Left colon (tissue), 2 donors: Measurements from ENCODE around the gene HCN1. TPM values are rescaled to one million over a fixed set of nuclear protein-coding genes. Genes with fewer than 3 reads are reported as not detected.
"Not testable (repeated sequence)": the region's sequence is repeated elsewhere in the genome, so short reads cannot be mapped to it uniquely, and the experiment has no call there.

Experiments used
- ATAC-seq: fragments of 200-7000 bp; cut with Tn5 transposase; one replicate; pipeline ENCODE4 v1.9.1; 2020; ENCODE audit warnings: mild to moderate bottlenecking, moderate library complexity
- DNase-seq, 2 donors: peaks; one replicate each; pipeline ENCODE4 v3.0.0-alpha.2; 2020
- intact Hi-C, 2 donors: fragments of 100-400 bp; cut with DNase I in 1 of 2; cut with micrococcal nuclease in 1 of 2; formaldehyde crosslinking; loops; one replicate each; pipeline versions ENCODE4 v1.11.2 to v1.14.0; 2022; cut with DNase I, micrococcal nuclease
- total RNA-seq, 2 donors: library from RNA; stranded (reverse); fragmentation: NEBNext Ultra II Directional; extraction: Animal tissue kit (Norgen Biotek cat#: 25700); gene quantifications; one replicate each; pipeline ENCODE4 v1.2.1, GENCODE V29; 2021
- donor health status: DM: no; HTN: no; CAD: no.
- donor health status: DM: yes; HTN: yes; CAD: no.

Gene HCN1
- total RNA-seq, 2 donors from 2014 or later, result 0.06 TPM

DNA sequence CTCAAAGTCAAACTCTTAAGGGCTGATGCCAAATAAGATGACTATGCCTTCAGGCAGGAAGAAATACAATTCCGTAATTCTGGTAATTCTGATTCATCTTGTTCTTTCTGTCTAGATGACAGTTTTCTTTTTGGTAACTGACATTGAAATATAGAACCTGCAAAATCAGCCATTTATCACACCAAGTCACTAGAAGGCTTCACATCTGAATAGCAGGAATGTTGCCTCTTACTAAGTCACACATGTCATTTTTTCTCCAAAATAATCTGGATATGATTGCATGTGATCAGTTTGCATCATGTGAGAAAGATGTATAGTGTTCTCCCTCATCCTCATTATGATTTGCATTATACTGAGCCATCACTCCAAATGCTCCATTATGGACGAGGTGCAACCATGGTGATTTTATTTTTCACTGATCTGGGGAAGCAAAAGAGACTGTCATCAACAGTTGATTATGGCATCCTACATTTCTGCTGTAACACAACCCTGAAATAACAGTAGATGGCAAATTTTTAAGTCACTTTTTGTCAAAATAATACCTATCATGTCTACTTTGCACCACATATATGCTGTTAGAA is 69.0 kb downstream of the HCN1 start:
- DNase-seq (no peak), ATAC-seq (no peak)
- intact Hi-C loops, result no loop called here

DNA sequence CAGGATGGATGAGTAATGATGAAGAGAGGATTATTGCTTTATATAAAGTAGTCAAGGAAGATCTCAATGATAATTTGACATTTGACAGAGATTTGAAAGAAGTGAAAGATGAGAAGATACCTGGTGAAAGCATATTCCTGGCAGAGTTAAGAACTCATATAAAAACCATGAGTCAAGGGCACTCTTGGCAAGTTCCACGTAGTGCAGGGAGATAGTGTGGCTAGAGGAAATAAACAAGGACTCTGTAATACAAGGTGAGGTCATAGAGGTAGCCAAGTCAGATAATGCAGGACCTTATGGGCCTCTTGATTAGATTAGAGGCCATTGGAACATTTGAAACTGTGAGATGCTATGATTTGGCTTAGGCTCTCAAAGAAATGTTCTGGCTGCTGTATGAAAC is 72.3 kb downstream of the HCN1 start:
- no peak for DNase-seq
- ATAC-seq, result no peak
- intact Hi-C loops, result no loop called here

DNA sequence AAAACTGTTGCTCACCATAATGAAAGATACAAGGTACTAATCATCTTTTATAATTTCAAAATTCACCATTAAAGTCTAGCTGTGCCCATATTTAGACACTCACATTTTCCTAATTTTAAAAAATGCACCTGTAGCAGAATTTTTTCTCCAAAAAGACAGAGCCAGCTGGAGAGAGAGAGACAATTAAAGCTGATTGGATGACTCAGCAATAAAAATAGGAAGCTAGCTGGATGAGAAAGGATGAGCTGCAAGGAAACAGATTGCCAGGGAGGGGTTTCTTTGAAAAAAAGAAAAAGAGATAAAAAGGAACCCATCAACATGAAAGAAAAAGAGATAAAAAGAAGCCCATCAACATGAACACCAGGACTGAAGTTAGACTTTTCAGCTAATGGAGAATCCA is 73.8 kb downstream of the HCN1 start:
- ATAC-seq (no peak), DNase-seq (no peak)
- intact Hi-C loops, result no loop called here

DNA sequence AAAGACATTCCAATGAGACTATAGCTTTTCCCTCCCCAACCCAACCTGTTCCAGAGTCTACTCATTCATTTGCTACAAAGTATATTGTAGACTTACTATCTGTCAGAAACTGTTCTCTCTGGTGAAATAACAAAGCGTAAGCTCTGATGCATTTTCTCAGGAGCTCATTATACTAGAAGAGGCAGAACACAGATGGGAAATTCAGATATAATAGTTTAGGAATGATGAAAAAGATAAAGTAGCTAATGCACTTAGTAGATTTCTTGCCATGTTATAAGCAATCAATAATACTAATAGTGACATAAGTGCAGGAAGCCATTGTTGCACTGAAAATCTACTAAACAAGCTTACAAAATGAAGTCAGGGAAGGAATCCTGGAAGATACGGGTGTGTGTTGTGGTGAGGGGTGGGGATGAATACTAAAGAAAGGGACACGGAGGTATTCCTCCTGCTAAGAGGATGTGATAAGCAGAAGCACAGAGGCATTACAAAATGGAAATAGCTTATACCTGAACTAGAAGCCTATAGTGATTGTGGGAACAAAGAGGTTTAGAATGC is 78.2 kb downstream of the HCN1 start:
- DNase-seq, result no peak
- intact Hi-C loops, result no loop called here
- no peak for ATAC-seq

DNA sequence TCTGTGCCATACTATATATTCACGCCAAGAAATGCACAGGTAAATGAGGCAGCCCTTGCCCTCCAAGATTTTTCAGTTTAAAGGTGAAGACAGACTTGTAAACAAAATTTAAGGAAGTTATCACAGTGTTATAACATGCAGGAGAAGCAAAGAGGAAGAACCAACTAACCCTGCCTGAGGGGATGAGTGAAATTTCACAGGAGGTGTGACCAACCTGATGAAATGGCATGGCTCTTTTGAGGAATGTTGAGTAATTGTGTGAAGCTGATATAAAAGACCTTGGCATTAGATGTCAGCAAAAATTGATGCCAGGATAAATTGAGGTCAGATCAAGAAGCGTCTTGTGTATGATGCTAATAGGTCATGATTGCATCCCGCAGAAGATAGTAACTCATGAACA is 86.5 kb downstream of the HCN1 start:
- DNase-seq (no peak), ATAC-seq (no peak)
- intact Hi-C loops, result no loop called here

DNA sequence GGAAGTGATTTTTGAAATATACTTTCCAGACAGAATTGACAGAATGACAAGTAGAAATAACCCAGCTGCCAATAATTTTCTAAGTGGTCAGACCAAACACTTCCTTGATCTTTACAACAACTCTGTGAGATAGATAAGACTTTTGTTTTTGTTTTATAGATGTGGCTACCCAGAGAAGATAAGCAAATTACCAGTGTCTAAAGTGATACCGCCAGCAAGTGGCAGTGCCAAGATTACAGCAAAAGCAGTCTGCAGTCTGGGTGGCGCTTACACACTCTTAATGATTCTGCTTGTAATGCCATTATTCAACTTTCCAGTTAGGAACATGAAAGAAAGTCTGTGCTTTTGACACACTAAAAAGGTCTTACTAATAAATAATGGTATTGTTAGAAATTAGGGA is 92.1 kb downstream of the HCN1 start:
- DNase-seq, result peak in 1 of 2 donors; percentile 6
- peak; percentile 87 for ATAC-seq
- intact Hi-C loops, result no loop called here

DNA sequence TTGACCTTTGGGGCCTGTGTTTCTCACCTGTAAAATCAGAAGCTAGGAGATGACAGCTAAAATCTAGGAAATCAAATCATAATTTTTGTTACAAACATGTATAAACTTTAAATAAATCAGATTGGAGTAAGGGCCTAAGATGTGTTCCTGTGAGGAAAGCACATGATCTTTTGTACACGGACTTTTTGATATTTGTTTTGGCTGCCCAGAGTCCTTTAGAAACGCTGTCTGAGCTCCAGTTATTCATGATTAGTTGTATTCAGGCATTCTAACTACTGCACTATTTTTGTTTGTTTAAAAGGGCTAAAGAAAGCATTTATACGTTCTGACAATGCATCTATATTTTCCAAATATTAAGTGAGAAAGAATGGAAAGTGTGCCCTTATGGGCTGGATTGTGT is 94.8 kb downstream of the HCN1 start:
- intact Hi-C loops, result no loop called here
- ATAC-seq (no peak), DNase-seq (no peak)

DNA sequence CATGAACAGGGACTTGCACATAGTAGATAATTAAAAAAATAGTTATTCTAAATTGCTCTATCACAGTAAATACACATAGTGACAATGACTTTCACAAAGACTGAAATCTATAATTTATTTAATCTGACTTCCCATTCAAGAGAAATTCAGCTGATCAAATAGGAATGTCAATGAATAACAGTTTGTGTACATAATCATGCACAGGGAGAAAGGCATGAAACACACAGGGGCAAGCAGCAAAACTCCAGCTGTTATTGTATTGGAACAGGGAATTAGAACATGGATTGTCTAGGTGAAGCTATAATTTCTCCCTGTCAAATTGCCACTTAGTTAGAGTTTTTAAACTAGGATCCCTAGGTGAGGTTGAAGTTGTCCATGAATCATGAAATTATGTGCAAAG is 99.9 kb downstream of the HCN1 start:
- intact Hi-C loops, result no loop called here
- DNase-seq (no peak), ATAC-seq (peak; percentile 37)

DNA sequence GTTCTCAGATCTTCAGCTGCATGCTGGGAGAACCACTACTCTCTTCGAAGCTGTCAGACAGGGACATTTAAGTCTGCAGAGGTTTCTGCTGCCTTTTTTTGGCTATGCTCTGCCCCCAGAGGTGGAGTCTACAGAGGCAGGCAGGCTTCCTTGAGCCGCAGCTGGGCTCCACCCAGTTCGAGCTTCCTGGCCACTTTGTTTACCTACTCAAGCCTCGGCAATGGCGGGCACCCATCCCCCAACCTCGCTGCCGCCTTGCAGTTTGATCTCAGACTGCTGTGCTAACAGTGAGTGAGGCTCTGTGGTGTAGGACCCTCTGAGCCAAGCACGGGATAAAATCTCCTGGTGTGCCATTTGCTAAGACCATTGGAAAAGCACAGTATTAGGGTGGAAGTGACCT is 110.2 kb downstream of the HCN1 start:
- intact Hi-C loops, ATAC-seq, DNase-seq: not testable (repeated sequence)

DNA sequence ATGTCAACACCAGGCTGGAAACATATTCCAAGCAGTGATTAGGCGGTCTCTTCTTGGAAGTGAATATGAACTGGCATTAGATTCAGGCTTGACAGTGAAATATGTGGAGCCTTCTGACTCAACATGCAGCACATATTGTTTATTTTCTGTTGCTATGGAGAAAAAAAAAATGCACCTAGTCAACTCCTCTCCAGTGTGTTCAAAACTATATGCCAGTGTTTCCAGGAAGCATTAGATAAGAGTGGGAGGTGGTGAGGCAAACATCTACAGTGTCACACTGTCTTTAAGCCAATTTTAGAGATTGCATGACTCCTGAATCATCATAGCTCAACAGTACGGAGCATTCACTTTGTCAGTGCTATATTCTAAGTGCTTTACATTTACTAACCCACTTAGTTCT is 117.9 kb downstream of the HCN1 start:
- ATAC-seq (no peak), DNase-seq (no peak)
- intact Hi-C loops, result no loop called here

DNA sequence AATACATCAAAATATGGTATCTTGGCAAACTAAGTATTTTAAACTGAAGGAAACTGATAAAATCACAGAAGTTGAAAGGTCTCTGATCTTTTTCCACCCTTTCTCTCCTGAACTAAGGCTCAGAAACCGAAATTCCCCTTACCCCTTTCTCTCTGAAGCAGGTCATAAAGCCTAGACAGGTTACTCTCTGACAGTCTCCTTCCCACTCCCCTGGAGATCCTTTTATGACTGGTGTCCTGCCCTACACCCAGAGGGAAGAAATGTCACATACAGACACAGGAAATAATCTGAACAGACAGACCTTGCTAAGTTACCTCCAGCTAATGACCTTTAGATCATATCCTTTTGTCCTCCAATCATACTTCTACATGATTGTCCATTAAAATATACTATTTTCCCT is 127.4 kb downstream of the HCN1 start:
- ATAC-seq (no peak), DNase-seq (no peak)
- intact Hi-C loops, result no loop called here

DNA sequence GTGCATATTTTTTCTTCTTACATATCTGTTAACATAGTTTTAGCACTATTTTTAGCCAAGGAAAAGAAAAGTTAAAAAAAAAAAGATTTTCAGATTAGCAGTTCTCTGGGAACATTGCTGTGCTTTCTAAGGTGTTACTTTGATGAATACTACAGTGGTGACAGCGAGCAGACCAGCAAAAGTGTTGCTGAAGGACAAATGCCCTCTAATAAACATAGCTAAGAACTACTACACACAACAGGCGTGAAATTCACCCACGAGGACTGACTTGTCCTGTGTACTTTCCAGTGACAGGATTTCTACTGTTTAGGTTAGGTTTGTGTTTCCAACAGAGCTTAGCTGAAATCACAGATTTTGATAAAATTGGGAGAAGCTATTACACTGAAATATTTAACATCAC is 153.8 kb downstream of the HCN1 start:
- ATAC-seq (no peak), DNase-seq (no peak)
- intact Hi-C loops, result no loop called here

DNA sequence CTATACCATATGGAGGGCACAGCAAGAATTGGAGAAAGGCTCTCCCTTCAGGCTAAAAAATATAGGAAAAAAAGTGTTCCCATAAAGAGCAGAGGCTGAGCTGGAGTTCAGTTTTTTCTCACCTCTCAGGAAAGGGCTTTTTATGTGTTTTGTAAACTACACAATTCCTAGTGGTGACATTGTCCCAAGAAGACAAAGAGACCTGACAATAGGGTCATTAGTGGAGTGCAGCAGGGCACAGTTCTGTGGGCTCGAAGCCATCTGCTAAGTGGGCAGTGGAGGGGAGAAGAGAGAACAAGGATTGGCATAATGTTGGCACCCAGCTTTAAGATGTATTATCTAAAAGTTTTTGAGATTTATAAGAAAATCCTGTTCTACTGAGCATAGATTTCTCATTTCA is 162.5 kb downstream of the HCN1 start:
- intact Hi-C loops, result no loop called here
- DNase-seq (no peak), ATAC-seq (no peak)

DNA sequence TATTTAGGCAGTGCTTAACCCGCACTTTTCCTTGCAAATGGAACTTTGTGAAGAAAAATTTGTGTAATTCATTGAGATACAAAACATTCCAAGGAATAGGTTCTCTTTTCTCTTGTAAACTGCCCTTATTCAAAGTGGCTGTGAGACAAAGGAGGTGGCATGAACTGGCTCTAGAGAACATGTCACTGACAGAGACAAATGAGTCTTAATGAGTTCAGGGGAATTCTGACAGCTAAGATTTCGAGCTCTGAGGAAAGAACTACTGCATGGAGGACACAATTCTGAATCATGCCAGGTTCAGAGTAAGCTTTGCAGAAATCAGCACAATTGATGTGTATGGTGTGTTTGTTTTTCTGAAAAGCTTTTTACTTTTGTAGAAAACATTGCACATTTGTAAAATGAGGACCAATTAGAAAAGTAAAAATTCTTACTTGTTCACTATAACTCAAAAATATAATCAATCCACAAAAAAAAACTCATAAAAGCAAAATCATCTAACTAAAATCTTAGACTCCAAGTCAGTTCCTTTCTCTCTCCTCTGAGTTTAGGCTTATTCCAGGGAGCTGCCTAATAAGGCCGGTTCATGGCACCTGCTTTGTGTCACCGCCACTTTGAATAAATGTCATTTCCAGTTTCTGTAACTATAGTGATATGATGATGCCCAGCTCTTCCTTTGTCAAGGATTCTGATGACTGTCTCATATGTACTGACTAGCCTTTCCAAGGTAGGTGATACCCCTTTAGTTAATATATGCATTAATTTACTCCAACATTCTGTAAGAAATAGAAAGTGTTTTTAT is 163.2 kb downstream of the HCN1 start:
- intact Hi-C loops, result no loop called here
- DNase-seq, result no peak
- no peak for ATAC-seq

DNA sequence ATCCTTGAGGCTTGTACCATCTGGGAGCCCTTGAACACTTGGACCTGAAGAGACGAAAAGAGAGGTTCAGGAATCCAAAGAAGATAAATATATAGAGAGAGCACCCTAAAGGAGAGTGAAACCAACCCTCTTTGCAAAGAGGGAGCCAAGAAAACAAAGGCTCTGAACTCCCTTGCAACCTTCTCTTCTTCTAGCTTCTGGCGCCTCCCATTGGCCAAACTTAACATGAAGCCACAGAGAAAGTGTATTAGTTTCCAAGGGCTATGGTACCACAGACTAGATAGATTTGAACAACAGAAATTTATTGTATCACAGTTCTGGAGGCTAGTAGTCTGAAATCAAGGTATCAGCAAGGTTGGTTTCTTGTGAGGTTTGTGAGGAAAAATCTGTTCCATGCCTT is 175.1 kb downstream of the HCN1 start:
- intact Hi-C loops, result no loop called here
- DNase-seq (peak in 1 of 2 donors; percentile 65), ATAC-seq (peak; percentile 86)

DNA sequence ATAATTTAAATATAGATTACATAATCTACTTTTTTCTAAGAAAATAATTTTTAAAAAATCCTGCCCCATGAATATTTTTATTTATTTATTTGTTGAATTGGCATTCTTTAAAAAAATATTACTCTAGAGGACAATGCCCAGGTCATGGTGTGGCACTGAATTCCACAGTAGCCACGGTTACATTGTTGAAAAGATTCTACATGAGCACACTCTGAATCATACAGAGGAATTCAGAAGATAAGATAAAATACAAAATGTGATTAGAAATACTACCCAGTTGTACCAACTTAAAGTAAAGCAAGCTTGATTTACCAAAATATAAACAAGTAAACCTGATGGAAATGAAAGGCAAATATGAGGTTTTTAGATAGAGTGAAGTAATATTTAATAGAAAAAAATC is 183.7 kb downstream of the HCN1 start:
- intact Hi-C loops, result no loop called here
- DNase-seq (no peak), ATAC-seq (no peak)

DNA sequence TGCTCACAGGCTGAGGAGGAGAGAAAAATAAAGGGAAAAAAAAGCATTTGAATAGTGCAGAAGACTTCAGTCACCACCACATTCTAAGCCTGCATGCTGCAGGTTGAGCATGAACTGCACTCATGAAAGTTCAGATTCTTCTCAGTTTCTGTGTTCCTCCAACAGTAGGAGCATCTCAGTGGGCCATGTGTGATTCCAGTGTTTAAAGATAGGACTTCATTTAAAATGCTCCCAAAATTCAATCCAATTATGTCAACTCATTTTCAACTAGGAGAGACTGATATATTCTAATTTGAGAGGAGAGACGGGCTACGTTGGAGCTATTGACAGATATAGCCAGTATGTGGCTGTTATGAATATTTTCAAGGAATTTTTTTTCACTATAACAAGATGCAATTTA is 186.8 kb downstream of the HCN1 start:
- ATAC-seq, result no peak
- no peak for DNase-seq
- intact Hi-C loops, result no loop called here

DNA sequence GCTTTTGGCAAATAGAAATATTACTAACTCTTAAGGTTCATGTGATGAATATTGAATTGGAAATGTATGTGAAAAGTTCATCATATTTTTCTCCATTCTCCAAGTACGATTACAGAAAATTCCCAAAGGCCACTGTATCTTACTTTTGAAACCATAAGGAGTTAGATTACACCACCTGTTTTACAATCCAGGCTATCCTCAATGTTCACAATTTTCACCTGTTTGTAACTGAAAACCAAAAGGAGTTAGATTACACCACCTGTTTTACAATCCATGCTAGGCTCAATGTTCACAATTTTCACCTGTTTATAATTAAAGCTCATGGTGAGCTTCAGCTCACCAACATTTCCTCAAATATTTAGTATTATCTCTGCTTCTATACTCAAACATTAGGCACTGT is 188.0 kb downstream of the HCN1 start:
- DNase-seq (no peak), ATAC-seq (no peak)
- intact Hi-C loops, result no loop called here

DNA sequence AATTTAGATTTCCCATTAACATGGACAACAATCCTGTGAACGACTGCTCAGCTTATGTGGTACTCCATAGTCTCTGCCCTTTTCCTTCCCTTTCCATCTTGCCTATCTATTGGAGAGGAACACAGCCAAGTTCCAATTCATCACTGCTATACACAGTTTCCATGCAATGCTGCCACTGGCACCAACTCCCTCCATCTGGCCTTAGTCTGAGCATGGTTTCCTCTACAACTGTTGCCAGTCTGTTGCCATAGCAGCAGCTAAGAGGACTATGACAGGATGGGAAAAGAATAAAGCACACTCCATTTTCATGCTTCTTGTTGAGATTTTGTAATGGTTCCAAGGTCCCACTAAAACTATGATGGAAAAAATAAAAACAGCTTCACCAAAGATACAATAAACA is 189.0 kb downstream of the HCN1 start:
- DNase-seq, result no peak
- no peak for ATAC-seq
- intact Hi-C loops, result no loop called here

DNA sequence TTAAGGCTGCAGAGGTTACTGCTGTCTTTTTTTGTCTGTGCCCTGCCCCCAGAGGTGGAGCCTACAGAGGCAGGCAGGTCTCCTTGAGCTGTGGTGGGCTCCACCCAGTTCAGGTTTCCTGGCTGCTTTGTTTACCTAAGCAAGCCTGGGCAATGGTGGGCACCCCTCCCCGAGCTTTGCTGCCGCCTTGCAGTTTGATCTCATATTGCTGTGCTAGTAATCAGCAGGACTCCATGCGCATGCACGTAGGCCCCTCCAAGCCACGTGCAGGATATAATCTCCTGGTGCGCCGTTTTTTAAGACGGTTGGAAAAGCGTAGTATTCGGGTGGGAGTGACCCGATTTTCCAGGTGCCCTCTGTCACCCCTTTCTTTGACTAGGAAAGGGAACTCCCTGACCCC is 197.2 kb downstream of the HCN1 start:
- DNase-seq, ATAC-seq, intact Hi-C loops: not testable (repeated sequence)

DNA sequence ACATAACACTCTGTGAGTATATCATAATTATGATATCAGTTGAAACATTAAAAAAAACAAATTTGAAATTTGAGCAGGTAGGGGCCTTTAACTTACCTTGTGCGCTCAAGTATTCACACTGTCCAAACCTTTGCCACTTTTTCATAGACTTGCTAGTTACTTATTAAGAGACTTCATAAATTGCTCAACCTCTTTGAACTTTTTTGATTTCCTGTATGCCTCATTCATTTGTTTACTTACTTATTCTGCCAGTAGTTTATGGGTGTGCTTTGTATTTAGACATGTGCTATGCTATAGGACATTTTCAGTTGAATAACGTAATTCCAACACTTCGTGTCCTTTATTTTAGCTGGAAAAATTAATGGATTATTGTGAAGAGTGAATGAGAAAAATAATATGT is 204.8 kb downstream of the HCN1 start:
- DNase-seq (no peak), ATAC-seq (peak; percentile 97)
- intact Hi-C loops, result no loop called here
